Effector CD4-positive, alpha-beta T cell (primary cell): ENCODE results near the gene ATP10B.
"Not testable (repeated sequence)": the region's sequence is repeated elsewhere in the genome, so short reads cannot be mapped to it uniquely, and the experiment has no call there.

Experiments used
- DNase-seq: peaks from one replicate; pipeline ENCODE4 v3.0.0-alpha.2; 2020

Gene ATP10B

DNA sequence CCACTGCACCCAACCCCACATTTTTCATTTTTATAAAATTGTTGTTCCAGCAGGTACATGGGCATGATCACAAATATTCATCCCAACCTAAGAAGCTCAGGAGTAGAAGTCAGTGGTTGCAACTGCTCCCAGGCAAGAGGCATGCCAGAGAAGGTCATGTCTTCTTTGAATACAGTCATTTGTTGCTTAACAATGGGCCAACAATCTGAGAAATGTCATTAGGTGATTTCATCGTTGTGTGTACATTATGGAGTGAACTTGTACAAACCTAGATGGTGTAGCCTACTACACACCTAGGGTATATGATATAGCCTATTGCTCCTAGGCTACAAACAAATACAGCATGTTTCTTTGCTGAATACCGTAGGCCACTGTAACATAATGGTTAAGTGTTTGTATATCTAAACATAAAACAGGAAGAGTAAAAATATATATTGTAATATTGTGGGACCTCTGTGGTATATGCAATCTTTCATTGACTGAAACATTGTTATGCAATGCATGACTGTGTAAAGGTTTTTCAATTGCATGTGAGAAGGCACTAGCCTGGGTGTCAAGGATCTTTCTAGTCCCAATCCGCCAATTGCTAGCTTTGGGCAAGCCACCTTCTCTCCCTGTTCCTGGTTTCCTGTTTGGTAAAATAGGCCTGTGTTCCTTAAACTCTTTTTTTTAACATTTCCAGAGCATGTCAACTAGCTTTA lies 27.6 kb downstream of the ATP10B start:
- DNase-seq: no peak

DNA sequence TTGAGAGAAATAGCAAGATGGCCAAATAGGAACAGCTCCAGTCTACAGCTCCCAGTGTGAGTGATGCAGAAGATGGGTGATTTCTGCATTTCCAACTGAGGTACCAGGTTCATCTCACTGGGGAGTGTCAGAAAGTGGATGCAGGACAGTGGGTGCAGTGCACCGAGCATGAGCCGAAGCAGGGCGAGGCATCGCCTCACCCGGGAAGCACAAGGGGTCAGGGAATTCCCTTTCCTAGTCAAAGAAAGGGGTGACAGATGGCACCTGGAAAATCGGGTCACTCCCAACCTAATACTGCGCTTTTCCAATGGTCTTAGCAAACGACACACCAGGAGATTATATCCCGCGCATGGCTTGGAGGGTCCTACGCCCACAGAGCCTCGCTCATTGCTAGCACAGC lies 39.0 kb downstream of the ATP10B start:
- DNase-seq: not testable (repeated sequence)

DNA sequence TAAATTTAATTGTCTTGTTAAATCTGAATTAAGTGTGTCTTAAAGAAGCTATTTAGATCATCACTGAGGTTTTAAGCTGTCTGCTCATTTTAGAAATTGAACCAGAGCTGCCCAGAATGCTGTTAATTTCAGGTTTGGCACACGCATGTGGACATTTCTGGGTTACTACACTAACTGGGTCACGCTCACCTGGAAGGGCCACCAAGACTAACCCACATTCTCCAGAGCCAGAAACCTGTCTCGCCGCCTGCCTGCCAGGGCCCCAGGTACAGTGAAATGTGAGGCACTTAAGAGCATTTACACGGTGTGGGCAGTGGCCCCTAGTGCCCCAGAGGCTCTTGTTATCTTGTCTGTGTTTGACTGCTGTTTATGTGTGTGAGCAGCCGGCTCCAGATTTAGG lies 46.6 kb downstream of the ATP10B start:
- DNase-seq: no peak

DNA sequence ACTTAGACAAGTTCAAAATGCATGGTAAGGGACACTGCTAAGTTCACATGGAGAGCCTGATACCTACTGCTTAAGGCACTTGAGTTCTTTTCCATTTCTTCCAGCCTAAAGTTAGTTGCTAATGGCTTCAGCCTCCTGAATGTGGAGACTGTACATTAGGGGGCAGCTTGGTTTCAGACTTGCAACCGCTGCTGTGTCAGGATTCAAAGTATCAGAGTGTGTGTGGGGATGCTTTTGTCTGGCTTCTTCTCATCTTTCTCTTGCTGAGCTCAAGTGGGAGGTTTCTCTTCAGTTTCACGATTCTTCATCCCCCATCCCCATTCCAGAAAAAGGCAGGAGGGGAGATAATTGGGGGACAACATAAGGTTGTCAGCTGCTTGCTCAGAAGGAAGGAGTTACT lies 49.4 kb downstream of the ATP10B start:
- no peak for DNase-seq

DNA sequence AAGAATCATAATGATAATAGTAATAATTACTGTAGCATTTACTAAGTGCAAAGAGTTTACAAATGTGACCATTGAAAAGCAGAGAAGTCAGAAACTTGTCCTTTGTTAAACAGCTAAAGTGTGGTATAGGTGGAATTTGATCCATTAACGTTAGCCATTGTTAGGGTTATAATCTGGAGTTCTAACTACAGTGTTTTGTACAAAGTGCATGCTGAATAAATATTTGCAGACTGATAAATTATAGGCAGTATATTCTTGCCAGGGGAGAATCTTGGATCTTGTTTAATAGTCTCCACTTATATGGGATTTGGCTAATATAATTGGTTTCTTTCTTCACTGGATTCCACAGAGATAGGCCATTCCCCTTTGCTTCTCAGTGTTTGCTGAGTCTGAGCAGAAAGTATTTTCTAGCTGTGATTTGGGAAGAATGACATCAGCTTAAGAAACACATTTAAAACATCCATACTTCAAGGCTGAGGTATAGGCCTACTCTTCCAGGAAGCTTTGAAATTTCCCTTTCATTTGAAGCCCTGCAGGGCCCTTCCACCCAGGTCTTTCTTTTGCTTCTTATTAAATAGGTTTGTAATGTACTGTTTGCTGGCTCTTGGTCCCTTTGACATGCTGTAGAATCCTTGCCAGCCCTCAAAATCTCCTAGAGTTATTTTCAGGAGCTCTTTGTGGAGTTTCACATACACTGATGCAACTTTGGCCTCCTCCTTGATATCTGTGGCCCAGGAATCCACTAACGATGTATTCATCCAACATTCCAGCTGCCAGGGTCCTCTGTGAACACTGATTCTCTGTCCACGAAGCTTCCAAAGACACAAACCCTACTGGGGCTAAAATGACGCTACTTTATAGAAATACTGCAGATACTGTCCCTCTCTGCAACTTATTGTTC lies 51.4 kb downstream of the ATP10B start:
- DNase-seq: no peak

GRCh38 chr5:160799184-160799583 lies 52.8 kb downstream of the ATP10B start:
- no peak for DNase-seq

GRCh38 chr5:160797020-160797419 lies 55.0 kb downstream of the ATP10B start:
- no peak for DNase-seq

- no peak for DNase-seq
Measured at GRCh38 chr5:160793530-160793899, 58.5 kb downstream of the ATP10B start.

- no peak for DNase-seq
Measured at GRCh38 chr5:160792732-160793529, 59.1 kb downstream of the ATP10B start.

DNA sequence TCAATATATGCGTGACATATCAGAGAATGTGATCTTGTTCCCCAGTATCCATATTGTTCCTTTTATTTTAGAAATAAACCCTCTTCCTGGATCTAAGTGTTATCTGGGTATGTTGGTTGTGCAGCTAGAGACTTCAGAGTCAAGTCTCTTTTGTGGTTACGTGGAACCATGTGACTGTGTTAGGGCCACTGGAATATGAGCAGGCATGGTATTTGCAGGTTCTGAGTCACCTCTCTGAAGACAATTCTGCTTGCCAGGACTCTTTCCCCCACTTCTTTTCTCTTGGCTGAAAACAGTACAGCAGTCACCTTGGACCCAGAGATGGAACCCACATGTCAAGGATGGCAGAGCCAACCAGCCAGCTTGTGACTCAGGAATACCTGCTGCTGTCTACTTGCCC lies 59.7 kb downstream of the ATP10B start:
- no peak for DNase-seq

GRCh38 chr5:160789219-160789859 lies 62.7 kb downstream of the ATP10B start:
- no peak for DNase-seq

- no peak for DNase-seq
Measured at GRCh38 chr5:160788102-160788660, 63.8 kb downstream of the ATP10B start.

- DNase-seq: no peak
Measured at GRCh38 chr5:160787240-160787639, 64.8 kb downstream of the ATP10B start.

DNA sequence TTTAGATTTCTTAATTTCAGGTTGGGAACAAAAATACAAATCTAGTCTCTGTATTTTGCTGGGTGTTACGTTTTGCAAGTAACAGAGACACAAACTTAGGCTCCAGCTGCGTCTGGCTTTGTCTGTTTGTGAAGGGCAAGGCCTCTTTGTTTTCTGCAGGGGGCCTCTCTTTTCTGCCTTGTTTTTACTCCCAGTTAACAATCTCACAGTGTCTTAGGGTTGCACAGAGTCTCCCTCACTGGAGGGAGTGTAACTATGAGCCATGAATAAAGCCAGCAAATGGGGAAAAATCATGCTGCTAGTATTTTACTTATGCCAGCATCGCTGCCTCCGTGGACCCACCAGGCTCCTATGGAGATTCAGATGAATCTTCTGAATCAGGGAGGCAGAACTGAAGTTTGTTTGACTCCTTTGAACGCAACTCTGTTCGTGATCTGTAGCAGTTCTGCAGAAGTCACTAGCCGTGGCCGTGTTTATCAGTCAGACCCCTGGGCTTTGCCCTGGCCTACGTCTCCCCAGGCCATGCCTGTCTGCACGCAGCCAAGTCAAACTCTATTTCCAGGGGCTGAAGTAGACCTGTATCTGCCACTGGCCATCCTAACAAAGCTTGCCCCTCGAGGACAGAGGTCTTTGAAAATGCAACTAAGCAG lies 77.2 kb downstream of the ATP10B start:
- no peak for DNase-seq

GRCh38 chr5:160773646-160774410 lies 78.2 kb downstream of the ATP10B start:
- DNase-seq: no peak

- DNase-seq: no peak
Measured at GRCh38 chr5:160772854-160773253, 79.2 kb downstream of the ATP10B start.

- no peak for DNase-seq
Measured at GRCh38 chr5:160770718-160771117, 81.3 kb downstream of the ATP10B start.

GRCh38 chr5:160769301-160769700 lies 82.7 kb downstream of the ATP10B start:
- DNase-seq: no peak

DNA sequence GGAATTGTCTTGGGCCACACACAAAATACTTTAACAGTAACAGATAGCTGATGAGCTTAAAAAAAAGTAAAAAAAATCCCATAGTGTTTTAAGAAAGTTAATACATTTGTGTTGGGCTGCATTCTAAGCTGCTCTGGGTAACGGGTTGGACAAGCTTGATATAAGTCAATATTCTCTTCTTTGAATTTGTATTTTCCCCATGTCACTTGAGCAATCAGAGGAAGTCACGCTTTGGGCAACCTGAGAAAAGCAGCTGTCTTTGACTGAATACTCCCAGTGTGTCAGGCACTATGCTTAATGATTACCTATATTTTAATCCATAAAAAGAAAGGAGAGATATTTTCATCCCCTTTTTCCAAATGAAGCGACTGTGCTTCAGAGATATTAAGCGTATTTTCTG lies 84.9 kb downstream of the ATP10B start:
- DNase-seq: no peak

GRCh38 chr5:160760008-160760407 lies 92.0 kb downstream of the ATP10B start:
- no peak for DNase-seq

DNA sequence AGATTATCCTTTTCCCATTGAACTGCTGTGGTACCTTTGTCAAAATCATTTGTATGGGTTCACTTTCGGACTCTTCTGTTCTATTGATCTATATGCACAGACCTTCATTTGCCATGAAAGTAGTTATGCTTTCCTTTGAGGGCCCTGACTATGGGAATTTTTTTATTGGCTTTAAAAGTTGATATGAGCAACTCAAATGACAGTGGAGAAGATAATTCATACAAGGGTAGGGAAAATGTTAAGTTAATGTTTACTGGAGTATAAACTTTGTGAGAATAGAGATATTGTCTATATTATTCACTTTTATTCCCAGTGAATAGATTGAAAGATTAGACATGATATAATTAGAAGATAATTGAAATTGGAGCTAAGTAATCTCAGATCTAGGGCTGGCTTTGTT lies 94.8 kb downstream of the ATP10B start:
- DNase-seq: no peak
